ENCODE results near the gene NDEL1.

The NDEL1 gene

DNA sequence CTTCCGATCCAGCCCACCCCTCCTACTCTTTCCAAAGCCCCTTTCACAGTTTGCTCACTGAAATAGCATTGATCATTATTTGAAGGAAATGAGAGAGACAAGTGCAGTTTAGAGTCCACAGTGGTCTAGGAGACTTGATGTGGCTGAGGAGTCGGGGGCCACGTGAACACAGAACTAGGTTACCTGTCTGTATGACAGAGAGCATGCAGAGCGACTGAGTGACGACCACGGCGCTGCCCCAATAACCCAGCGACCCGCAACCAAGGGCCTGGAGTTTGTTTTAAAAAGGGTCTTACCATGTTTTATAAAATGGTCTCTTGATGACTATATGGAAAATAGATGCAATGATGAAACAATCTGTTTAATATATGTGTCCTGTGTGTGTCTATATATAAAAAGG lies 39.5 kb downstream of the NDEL1 start:
- TF ChIP-seq, protein P1, sequence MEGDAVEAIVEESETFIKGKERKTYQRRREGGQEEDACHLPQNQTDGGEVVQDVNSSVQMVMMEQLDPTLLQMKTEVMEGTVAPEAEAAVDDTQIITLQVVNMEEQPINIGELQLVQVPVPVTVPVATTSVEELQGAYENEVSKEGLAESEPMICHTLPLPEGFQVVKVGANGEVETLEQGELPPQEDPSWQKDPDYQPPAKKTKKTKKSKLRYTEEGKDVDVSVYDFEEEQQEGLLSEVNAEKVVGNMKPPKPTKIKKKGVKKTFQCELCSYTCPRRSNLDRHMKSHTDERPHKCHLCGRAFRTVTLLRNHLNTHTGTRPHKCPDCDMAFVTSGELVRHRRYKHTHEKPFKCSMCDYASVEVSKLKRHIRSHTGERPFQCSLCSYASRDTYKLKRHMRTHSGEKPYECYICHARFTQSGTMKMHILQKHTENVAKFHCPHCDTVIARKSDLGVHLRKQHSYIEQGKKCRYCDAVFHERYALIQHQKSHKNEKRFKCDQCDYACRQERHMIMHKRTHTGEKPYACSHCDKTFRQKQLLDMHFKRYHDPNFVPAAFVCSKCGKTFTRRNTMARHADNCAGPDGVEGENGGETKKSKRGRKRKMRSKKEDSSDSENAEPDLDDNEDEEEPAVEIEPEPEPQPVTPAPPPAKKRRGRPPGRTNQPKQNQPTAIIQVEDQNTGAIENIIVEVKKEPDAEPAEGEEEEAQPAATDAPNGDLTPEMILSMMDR (IDR thresholded peaks at IDR 0.05; ENCODE audit: insufficient read depth, low read length, poor library complexity, severe bottlenecking): no peak
- no peak for TF ChIP-seq EZH2phosphoT487 (conservative IDR thresholded peaks at IDR 0.05; ENCODE audit: low read length)
- Histone ChIP-seq H3K27me3 (ENCODE audit: low read length) (no peaks in the 10 kb centered on the region), H3F3A (ENCODE audit: insufficient read depth) (no peaks in the 10 kb centered on the region), H3K36me3 (ENCODE audit: low read length) (no peaks in the 10 kb centered on the region), H4K20me1 (ENCODE audit: low read depth, low read length) (no peaks in the 10 kb centered on the region), H3K9me2 (replicated peaks; ENCODE audit: insufficient read depth, low read length) (no peaks in the 10 kb centered on the region), H3K79me2 (ENCODE audit: insufficient read depth, low read length) (no peaks in the 10 kb centered on the region), H3K4me3 (ENCODE audit: insufficient read depth, low read length, poor library complexity, severe bottlenecking) (no peak overlapping the region), H2AFZ (ENCODE audit: low read depth, low read length, severe bottlenecking) (no peak overlapping the region), H3K9ac (ENCODE audit: low read length) (no peak overlapping the region), H3K9me3 (ENCODE audit: insufficient read depth, low read length) (no peaks in the 10 kb centered on the region), H3K4me2 (ENCODE audit: low read depth, low read length, poor library complexity, severe bottlenecking) (no peak overlapping the region), H3K27ac (ENCODE audit: low read depth, low read length) (no peak overlapping the region)

DNA sequence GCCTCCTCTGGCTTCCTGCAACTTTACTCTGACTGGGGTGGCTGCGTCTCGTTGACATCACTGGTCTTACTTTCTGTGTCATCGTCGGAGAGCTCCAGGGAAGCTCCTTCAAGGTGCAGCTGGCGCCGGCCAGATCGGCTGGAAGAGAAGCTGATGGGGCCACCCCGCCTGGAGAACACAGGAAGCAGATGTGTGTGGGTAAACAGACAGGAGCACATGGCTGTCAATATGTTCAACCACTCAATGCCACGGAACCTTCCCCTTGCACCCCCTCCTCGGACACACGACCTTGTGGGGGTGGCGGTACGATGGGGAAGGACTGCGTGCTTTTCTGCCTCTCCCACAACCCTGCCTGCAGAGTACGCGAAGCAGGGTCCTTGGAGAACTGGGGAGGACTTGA lies 40.1 kb downstream of the NDEL1 start:
- Histone ChIP-seq H3K4me2 (ENCODE audit: low read depth, low read length, poor library complexity, severe bottlenecking) (no peak overlapping the region), H3K36me3 (ENCODE audit: low read length) (no peaks in the 10 kb centered on the region), H3K27ac (ENCODE audit: low read depth, low read length) (no peak overlapping the region), H3K79me2 (ENCODE audit: insufficient read depth, low read length) (no peaks in the 10 kb centered on the region), H2AFZ (ENCODE audit: low read depth, low read length, severe bottlenecking) (no peak overlapping the region), H4K20me1 (ENCODE audit: low read depth, low read length) (no peaks in the 10 kb centered on the region), H3K9ac (ENCODE audit: low read length) (no peak overlapping the region), H3K9me3 (ENCODE audit: insufficient read depth, low read length) (no peaks in the 10 kb centered on the region), H3K4me3 (ENCODE audit: insufficient read depth, low read length, poor library complexity, severe bottlenecking) (no peak overlapping the region), H3K27me3 (ENCODE audit: low read length) (no peaks in the 10 kb centered on the region), H3K9me2 (replicated peaks; ENCODE audit: insufficient read depth, low read length) (no peaks in the 10 kb centered on the region), H3F3A (ENCODE audit: insufficient read depth) (no peaks in the 10 kb centered on the region)
- TF ChIP-seq EZH2phosphoT487 (conservative IDR thresholded peaks at IDR 0.05; ENCODE audit: low read length): no peak
- TF ChIP-seq, protein P1 (IDR thresholded peaks at IDR 0.05; ENCODE audit: insufficient read depth, low read length, poor library complexity, severe bottlenecking): no peak

DNA sequence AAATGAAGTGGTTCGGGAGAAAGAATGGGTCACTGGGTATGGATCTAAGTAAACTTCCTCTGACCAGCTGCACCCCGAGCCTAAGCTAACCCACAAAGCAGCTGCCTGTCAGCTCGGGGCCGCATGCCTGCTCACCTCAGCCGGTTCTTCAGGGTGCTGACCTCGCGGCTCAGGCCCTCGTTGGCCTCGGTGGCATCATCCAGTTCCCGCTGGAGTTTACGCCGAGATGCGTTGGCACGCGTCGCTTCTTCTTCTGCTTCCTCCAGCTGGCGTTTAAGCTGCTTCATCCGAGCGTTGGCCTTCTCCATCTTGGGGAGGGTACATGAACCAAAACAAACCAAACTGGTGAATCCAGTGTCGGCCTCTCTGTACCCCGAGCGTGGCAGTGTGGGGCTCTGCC lies 41.1 kb downstream of the NDEL1 start:
- H3K9me2 ChIP-seq (replicated peaks; ENCODE audit: insufficient read depth, low read length): no peaks in the 10 kb centered on the region
- H3F3A ChIP-seq (ENCODE audit: insufficient read depth): no peaks in the 10 kb centered on the region
- H2AFZ ChIP-seq (ENCODE audit: low read depth, low read length, severe bottlenecking): no peak overlapping the region
- H3K27me3 ChIP-seq (ENCODE audit: low read length): no peaks in the 10 kb centered on the region
- H3K9me3 ChIP-seq (ENCODE audit: insufficient read depth, low read length): no peaks in the 10 kb centered on the region
- H3K9ac ChIP-seq (ENCODE audit: low read length): no peak overlapping the region
- H3K36me3 ChIP-seq (ENCODE audit: low read length): no peaks in the 10 kb centered on the region
- no peaks in the 10 kb centered on the region for H4K20me1 ChIP-seq (ENCODE audit: low read depth, low read length)
- TF ChIP-seq, protein P1 (IDR thresholded peaks at IDR 0.05; ENCODE audit: insufficient read depth, low read length, poor library complexity, severe bottlenecking): no peak
- no peak for TF ChIP-seq EZH2phosphoT487 (conservative IDR thresholded peaks at IDR 0.05; ENCODE audit: low read length)
- H3K4me2 ChIP-seq (ENCODE audit: low read depth, low read length, poor library complexity, severe bottlenecking): no peak overlapping the region
- no peak overlapping the region for H3K27ac ChIP-seq (ENCODE audit: low read depth, low read length)
- no peak overlapping the region for H3K4me3 ChIP-seq (ENCODE audit: insufficient read depth, low read length, poor library complexity, severe bottlenecking)
- H3K79me2 ChIP-seq (ENCODE audit: insufficient read depth, low read length): no peaks in the 10 kb centered on the region

Data from SU-DHL-6 (cell line).